ENCODE results near the gene BMP8B. TPM values are rescaled to one million over a fixed set of nuclear protein-coding genes. Genes with fewer than 3 reads are reported as not detected.

The BMP8B gene
- polyA plus RNA-seq, 1 of the 3 experiments (the other 2 are of a cell fraction) = 0.07 TPM

- Histone ChIP-seq H3K9me3 (no peaks in the 10 kb centered on the region; the same call in 1 of the 2 replicates), H3K4me3 (ENCODE audit: low read depth in 2 of 2, low read length in 1 of 2) (no peak overlapping the region), H3K79me2 (ENCODE audit: insufficient read depth) (no peaks in the 10 kb centered on the region), H3K27ac (ENCODE audit: low read depth in 2 of 2, low read length in 1 of 2) (no peak overlapping the region), H3F3A (replicated peaks; ENCODE audit: insufficient read depth) (no peaks in the 10 kb centered on the region), H4K20me1 (ENCODE audit: insufficient read depth) (no peaks in the 10 kb centered on the region), H3K9me2 (no peaks in the 10 kb centered on the region), H3K4me1 (ENCODE audit: control insufficient read depth in 1 of 2, insufficient read depth in 2 of 2, low read depth in 1 of 2, low read length in 1 of 2) (no peaks in the 10 kb centered on the region), H3K27me3 (ENCODE audit: insufficient read depth) (peaks cover 8% of the 10 kb centered on the region; the same call in 1 of the 2 replicates), H2AFZ (ENCODE audit: low read depth) (no peak overlapping the region), H3K4me2 (no peak overlapping the region), H3K9ac (no peak overlapping the region), H3K36me3 (replicated peaks in 1 of 2; ENCODE audit: control insufficient read depth in 1 of 2, insufficient read depth in 2 of 2, low read length in 1 of 2) (no peaks in the 10 kb centered on the region)
- ChIA-PET CTCF (interaction anchor here (2.1 to 4.8 kb wide), 2 partner anchors 9 to 93 kb away, joined by 8 to 20 read pairs; partner anchors contain the start of gene MYCL), POLR2A (no interaction called here)
- DNase-seq = no peak
- WGBS (ENCODE audit: low lambda C conversion rate) = 60% methylated on average over 6 of the region's 8 CpGs
- TF ChIP-seq SMC3 (IDR thresholded peaks at IDR 0.05; ENCODE audit: low read depth, low read length) (no peak), CTCF (IDR thresholded peaks at IDR 0.05) (no peak), NRF1 (IDR thresholded peaks at IDR 0.05; ENCODE audit: low read depth, low read length) (no peak), YY1 (IDR thresholded peaks at IDR 0.05; ENCODE audit: low read depth) (no peak), MEF2A (IDR thresholded peaks at IDR 0.05; ENCODE audit: borderline replicate concordance, low read depth) (no peak), PBX3 (IDR thresholded peaks at IDR 0.05) (no peak), EP300 (IDR thresholded peaks at IDR 0.05; ENCODE audit: borderline replicate concordance in 1 of 2, low read depth in 1 of 2, low read length in 1 of 2) (no peak), REST (IDR thresholded peaks at IDR 0.05; ENCODE audit: low read depth, low read length) (no peak), FOSL2 (IDR thresholded peaks at IDR 0.05; ENCODE audit: borderline replicate concordance, low read depth) (no peak), USF2 (IDR thresholded peaks at IDR 0.05; ENCODE audit: borderline replicate concordance, low read depth, low read length) (no peak), EZH2phosphoT487 (IDR thresholded peaks at IDR 0.05; ENCODE audit: borderline replicate concordance, low read depth) (no peak), TCF12 (IDR thresholded peaks at IDR 0.05) (no peak), USF1 (IDR thresholded peaks at IDR 0.05; ENCODE audit: borderline replicate concordance, low read depth) (no peak), ELF1 (IDR thresholded peaks at IDR 0.05) (no peak), IRF3 (IDR thresholded peaks at IDR 0.05; ENCODE audit: low read depth, low read length) (no peak), NFIC (IDR thresholded peaks at IDR 0.05; ENCODE audit: borderline replicate concordance) (no peak), RAD21 (IDR thresholded peaks at IDR 0.05; ENCODE audit: low read length) (no peak), FOXM1 (IDR thresholded peaks at IDR 0.05; ENCODE audit: low read depth) (no peak), FOXJ3 (CRISPR knock-in tag; IDR thresholded peaks at IDR 0.05) (no peak), MXI1 (IDR thresholded peaks at IDR 0.05; ENCODE audit: low read depth, low read length) (no peak)
Measured at GRCh38 chr1:39808784-39809517, 20.3 kb upstream of the BMP8B start.
